Activated CD8-positive, alpha-beta memory T cell treated with anti-CD3 and anti-CD28 coated beads, Interleukin-2, amount 50 U/mL, for 24 hours (primary cell): ENCODE results near the gene KCNC1.

ENCODE experiments used
- DNase-seq: peaks from one replicate; pipeline ENCODE4 v3.0.0-alpha.2; 2020; ENCODE audit errors: extremely low read depth

The KCNC1 gene

DNA sequence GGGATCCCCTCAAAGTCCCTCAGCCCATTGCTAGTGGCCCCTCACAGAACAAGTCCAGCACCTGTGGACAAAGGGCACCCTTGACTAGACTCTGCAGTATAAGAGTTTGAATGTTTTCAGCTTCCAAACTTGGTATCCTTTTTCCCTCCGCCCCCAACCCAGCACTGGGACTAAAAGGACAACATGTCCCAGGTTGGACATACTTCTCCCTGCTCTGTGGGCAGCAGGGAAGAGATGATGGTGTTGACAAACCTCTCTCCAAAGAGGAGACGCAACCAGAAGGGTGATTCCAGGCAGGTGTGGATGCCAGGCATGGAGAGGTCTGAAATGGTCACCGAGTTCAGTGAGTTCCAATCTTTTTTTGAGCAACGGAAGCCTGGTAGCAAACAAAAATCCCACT lies 19.7 kb upstream of the KCNC1 start:
- DNase-seq = no peak

DNA sequence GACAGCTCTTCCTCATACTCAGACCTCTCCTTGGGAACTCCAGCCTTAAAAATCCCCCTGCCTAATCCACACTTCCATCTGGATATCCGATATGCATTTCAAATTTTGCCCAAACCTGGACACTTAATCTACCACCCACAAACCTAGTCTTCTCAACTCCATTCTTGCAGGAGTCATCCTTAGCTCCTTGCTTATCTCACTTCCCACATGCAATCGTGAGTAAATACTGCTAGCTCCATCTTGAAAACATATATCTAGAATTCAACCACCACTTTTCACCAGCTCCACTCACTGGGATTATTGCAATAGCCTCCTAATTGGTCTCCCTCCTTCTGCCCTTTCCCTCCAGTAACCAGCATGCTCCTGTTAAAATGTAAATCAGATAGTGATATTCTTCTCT lies 17.8 kb upstream of the KCNC1 start:
- no peak for DNase-seq

DNA sequence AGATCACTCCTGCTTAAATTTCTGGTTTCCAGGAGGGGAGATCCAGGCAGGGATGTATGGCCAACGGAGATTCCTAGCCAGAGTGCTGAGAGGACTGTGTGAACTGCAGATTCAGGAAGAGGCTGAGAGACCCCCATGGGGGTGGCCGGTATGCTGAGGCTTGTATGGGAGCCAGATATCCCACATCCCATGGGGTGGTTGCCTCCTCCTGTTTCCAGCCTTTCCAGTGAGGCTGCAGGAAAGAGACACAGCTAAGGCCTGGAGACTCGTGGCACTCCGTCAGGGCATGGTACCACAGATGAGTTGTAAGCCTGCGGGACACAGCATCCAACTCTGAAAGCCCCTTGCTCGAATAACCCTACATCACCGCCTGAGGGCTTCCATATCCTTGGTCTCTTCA lies 16.6 kb upstream of the KCNC1 start:
- no peak for DNase-seq

DNA sequence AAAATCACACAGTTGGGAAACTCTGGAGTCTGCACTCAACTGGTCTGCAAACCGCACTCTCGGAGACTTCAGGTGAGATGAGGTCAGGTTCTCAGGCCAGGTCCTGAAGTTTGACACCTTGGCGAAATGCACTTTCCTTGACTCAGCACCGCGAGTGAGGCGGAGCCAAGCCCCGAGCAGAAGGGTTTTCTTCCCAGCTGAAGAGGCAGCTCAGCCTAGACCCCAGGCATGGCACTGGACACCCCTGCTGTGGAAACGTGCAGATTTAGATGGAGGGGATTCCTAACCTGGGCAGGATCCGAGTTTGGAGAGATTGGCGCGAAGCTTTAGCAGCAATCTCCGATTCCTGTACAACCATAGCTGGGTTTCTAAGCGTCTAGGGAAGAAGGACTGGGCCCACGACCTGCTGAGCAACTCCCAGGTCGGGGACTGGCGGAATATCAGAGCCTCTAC lies 16.0 kb upstream of the KCNC1 start:
- DNase-seq = no peak

DNA sequence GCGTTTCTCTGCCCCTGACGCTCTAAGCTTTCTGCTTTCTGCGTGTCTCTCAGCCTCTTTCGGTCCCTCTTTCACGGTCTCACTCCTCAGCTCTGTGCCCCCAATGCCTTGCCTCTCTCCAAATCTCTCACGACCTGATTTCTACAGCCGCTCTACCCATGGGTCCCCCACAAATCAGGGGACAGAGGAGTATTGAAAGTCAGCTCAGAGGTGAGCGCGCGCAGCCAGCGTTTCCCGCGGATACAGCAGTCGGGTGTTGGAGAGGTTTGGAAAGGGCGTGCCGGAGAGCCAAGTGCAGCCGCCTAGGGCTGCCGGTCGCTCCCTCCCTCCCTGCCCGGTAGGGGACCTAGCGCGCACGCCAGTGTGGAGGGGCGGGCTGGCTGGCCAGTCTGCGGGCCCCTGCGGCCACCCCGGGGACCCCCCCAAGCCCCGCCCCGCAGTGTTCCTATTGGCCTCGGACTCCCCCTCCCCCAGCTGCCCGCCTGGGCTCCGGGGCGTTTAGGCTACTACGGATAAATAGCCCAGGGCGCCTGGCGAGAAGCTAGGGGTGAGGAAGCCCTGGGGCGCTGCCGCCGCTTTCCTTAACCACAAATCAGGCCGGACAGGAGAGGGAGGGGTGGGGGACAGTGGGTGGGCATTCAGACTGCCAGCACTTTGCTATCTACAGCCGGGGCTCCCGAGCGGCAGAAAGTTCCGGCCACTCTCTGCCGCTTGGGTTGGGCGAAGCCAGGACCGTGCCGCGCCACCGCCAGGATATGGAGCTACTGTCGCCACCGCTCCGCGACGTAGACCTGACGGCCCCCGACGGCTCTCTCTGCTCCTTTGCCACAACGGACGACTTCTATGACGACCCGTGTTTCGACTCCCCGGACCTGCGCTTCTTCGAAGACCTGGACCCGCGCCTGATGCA lies 15.3 kb upstream of the KCNC1 start, which contains the start of gene MYOD1:
MYOD1 (plus strand) TSS at position 544 of the 910 bp plus-strand sequence; CDS start at position 756, 212 bp downstream.
- DNase-seq = no peak

DNA sequence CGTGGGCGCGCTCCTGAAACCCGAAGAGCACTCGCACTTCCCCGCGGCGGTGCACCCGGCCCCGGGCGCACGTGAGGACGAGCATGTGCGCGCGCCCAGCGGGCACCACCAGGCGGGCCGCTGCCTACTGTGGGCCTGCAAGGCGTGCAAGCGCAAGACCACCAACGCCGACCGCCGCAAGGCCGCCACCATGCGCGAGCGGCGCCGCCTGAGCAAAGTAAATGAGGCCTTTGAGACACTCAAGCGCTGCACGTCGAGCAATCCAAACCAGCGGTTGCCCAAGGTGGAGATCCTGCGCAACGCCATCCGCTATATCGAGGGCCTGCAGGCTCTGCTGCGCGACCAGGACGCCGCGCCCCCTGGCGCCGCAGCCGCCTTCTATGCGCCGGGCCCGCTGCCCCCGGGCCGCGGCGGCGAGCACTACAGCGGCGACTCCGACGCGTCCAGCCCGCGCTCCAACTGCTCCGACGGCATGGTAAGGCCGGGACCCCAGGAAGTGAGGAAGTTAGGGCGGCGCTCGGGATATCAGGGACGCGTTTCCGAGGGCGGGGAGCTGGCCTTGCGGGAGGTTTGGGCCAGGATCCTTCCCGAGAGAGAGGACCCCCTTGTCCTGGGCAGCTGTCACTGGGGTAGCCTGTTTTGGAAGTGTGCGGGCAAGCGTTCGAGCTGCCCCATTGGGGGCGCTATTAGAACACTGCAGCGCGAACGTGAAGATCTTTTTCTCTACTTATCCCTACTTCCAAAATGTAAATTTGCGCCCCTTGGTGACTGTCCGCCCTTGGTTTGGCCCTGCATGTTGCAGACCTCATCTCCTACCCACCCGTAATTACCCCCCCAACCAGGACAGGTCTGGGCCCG lies 14.4 kb upstream of the KCNC1 start:
- no peak for DNase-seq

DNA sequence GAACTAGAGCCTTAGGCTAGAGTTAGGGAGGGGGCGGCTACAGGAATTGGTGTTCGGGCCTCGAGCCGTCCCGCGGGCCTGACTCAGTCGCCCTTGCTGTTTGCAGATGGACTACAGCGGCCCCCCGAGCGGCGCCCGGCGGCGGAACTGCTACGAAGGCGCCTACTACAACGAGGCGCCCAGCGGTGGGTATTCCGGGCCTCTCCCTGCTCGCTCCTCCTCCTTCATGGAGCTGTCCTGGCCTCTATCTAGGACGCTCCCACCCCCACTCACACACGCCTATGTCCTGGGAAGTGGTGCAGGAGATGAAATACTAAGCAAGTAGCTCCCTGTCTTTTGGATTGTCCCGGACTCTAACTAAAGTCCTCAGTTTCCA lies 13.8 kb upstream of the KCNC1 start:
- no peak for DNase-seq

DNA sequence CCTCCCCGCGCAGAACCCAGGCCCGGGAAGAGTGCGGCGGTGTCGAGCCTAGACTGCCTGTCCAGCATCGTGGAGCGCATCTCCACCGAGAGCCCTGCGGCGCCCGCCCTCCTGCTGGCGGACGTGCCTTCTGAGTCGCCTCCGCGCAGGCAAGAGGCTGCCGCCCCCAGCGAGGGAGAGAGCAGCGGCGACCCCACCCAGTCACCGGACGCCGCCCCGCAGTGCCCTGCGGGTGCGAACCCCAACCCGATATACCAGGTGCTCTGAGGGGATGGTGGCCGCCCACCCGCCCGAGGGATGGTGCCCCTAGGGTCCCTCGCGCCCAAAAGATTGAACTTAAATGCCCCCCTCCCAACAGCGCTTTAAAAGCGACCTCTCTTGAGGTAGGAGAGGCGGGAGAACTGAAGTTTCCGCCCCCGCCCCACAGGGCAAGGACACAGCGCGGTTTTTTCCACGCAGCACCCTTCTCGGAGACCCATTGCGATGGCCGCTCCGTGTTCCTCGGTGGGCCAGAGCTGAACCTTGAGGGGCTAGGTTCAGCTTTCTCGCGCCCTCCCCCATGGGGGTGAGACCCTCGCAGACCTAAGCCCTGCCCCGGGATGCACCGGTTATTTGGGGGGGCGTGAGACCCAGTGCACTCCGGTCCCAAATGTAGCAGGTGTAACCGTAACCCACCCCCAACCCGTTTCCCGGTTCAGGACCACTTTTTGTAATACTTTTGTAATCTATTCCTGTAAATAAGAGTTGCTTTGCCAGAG lies 13.2 kb upstream of the KCNC1 start:
- no peak for DNase-seq

DNA sequence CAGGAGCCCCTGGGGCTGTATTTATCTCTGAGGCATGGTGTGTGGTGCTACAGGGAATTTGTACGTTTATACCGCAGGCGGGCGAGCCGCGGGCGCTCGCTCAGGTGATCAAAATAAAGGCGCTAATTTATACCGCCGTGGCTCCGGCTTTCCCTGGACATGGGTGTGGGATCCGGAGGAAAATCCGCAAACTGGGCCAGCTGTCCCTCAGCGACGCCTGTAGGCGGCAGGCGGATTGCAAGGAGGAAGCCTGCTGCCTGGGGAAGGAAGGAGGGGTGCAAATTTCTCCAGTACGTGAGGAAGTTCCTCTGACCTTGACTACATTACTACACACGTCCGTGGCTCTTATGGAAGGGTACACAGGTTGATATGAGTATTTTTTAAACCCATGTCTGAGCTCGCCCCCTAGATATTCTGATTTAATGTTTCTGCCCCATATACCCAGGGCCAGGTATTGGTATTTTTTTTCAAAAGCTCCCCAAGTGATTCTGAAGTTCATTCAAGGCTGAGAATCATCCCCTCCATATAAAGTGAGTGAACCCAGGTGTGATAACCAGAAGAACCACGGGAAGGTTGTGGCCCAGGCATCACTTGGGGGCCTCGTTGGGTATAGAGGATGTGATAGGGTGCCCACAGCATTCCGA lies 12.5 kb upstream of the KCNC1 start:
- DNase-seq = no peak

DNA sequence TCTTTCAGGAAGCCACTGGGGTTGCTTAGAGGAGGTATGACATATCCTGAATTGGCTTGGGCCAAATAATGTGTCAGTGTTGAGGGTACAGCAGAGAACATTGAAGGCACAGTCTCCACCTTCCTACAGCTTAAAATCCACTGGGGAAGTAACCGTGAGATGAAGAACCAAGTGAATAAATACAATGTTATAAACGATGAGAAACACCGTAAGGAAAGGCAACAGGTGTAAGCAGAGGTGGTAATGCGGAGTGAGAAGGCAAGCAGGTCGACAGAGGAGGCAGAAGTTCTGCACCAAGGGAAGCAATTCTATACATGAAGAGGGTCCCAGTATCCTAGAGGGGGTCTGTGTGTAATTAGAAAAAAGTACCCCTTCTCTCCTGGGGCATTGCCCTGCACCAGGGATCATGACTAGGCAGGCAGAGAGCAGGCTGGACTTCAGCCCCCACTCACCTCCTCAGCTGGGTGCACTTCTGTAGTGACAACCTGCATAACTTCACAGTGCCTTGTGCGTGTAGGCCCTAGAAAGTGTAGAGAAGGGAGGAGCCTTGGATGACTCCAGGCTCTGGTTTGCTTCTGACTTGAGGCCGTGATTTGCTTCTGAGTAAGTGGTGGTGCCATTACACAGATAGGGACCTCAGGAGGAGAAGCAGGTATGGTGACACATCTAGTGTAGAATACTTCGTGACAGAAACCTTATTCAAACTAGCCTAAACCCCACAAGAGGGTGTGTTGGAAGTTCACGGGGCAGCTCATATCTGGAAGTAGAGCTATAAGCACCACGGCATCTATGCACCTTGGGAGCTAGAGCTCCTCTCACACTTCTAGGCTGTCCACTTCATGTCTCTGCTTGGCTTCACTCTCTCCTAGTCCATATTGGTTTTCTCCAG lies 10.3 kb upstream of the KCNC1 start:
- DNase-seq = no peak

DNA sequence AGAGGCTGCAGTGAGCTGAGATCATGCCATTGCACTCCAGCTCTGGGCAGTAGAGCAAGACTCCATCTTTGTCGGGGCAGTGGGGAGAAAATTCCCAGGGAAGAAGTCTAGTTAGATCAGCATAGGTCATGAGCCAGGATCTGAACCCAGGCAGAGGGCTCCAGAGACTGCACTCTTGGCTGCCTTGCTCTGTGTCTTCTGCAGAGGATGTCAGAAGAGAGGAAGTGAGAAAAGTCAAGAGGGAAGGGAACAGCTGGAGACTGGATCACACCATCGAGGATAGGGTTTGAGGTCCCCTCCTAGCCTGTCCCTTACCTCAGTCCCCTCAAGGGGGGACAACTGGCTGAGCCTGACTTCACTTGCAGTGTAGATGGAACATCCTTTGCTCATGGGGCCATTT lies 9.4 kb upstream of the KCNC1 start:
- DNase-seq = no peak

DNA sequence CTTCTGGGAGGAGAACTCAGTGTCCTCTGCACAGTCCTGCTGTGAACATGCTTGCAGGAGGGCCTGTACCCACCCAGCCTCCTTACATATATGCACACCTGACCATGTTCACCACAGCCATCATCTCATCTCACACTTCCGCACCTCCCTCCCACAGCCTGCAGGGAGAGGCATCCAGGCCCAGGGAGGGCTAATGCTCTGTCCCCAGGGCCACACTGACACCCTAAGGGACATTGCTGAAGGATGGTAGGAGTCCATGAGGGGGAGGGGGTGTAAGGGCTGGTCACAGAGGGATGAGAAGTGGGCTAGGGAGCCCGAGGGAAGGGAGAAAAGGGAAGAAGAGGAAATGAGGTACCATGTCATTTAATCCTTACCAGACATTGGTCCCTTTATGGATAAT lies 4.4 kb upstream of the KCNC1 start:
- no peak for DNase-seq

DNA sequence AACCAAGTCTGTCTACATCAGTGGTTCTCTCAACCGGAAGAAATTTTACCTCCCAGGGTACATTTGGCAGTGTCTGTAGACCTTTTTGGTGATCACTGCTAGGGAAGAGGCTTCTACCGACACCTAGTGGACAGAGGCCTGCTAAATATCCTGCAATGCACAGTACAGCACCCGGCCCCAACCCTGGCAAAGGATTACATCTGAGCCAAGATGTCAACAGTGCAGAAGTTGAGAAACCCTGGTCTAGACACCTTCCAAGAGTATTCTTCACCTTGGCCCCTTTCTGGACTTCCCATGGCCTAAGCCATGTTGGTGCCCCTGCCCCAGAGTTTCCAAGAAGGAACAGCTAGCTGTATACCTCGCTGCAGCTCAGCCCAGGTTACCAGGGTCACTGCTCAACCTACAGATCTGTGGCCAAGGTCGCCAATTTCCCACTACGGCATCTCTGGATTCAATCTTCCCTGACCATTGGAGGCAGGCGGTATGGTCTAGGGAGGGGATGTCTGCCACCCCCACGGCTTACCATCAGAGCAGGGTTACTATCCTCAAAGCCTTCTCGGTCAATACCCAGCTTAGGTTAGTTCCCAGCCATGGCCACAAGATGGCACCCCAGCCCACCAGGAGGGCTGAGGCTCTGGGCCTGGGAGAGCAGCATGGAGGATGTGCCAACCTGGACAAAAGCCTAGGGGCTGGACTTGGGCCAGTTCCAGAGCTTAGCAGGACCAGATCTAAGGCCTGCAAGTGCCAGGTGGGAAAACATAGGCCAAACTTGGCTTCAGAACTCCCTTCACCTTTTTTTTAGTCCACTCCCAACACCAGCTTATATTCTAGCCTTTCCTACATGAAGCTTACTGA lies 3.7 kb upstream of the KCNC1 start:
- peak; percentile 17 for DNase-seq

DNA sequence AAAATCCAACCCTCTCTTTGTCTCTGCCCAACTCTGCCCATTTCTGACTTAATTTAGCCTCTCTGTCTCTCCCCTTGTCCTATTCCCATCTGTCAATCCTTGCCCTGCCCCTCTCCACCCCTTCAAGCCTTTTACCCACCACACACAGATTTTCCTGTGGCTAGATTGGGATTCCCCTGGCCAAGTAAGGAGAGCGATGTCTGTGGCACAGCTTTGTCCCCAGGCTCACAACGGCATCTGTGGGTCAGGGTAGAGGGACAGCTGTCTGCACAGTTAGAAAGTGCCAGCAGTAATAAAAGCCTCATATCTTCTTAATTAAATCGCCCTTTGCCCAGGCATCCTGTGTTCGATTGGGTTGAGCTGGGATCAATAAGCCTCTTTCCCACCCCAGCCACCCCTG lies 1.3 kb upstream of the KCNC1 start:
- no peak for DNase-seq

DNA sequence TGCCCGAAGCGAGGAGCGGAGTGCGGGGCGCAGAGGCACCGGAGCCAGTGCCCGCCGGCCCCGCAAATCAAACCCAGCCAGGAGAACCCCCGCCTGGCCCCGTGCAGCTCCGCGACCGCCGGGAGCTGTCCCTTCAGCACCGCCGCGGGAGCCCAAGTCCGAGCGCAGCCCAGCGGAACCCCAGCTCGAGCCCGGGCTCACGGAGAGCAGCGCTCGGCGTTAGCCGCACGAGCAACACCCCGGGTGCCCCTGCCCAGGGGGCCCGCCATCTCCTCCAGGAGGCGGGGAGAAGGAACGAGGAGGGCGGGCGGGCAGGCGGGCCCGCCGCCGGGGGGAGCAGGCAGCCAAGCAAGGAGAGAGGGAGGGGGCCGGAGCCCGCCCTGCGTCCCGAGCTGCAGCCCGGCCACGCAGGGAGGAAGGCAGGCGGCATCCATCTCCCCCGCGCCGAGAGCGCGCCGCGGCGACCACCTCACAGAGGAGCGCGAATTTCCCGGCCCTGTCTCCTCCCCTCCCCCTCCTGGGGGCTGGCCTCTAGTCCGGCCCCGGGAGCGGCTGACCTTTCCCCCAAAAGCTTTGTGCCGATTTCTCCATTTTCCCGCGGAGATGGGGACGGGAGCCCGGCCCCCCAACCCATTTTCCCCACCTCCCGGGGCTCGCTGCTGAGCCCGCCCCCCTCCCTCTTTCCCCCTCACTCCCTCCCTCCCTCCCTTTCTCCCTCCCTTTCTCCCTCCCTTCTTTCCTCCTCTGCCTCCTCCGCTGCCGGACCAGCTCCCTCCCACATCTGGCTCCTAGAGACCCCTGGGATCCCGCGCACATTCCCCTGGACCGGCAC lies 621 bp downstream of the KCNC1 start:
- peak; percentile 3 for DNase-seq

DNA sequence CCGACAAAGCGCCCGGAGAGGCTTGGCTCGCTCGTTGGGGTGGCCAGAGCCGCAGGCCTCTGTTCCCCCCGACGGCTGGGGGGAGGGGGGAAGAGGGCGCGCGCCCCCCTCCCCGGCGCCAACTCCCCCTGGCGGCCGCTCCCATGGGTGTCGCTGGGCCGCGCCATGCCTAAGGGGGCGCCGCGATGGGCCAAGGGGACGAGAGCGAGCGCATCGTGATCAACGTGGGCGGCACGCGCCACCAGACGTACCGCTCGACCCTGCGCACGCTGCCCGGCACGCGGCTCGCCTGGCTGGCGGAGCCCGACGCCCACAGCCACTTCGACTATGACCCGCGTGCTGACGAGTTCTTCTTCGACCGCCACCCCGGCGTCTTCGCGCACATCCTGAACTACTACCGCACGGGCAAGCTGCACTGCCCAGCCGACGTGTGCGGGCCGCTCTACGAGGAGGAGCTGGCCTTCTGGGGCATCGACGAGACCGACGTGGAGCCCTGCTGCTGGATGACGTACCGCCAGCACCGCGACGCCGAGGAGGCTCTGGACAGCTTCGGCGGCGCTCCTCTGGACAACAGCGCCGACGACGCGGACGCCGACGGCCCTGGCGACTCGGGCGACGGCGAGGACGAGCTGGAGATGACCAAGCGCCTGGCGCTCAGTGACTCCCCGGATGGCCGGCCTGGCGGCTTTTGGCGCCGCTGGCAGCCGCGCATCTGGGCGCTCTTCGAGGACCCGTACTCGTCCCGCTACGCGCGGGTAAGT lies 1.4 kb downstream of the KCNC1 start:
- no peak for DNase-seq

DNA sequence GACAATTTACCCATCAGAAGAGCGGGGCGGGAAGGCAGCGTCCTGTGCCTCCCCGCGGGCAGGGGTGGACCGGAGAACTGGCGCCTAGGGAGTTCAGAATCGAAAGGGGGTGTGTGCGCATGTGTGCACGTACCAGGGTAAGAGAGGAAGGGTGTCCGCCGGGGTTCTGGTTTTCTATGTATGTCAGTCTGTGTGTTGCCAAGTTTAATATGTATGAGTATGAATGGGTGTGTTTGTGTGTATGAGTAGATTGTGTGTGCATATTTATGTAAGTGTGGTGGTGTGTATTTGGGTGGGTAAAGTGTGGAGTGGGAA lies 2.0 kb downstream of the KCNC1 start:
- no peak for DNase-seq
